H9 (cell line): ENCODE results near the gene HRC. TPM values are rescaled to one million over a fixed set of nuclear protein-coding genes. Genes with fewer than 3 reads are reported as not detected.

Source experiments
- DNase-seq: peaks from one replicate; pipeline ENCODE4 v3.0.0-alpha.2; 2017
- H2AFZ ChIP-seq: one replicate; pipeline ENCODE4 v1.6.1; 2013; ENCODE audit warnings: mild to moderate bottlenecking, low read length, control low read depth, moderate library complexity
- H2AK5ac ChIP-seq: 2 replicates; pipeline ENCODE4 v1.6.1; 2013; ENCODE audit warnings: low read length, control low read depth, mixed read lengths; ENCODE audit not compliant: insufficient read length
- H2BK120ac ChIP-seq: one replicate; pipeline ENCODE4 v1.6.1; 2013; ENCODE audit warnings: low read depth, mild to moderate bottlenecking, low read length, control low read depth, inconsistent platforms; ENCODE audit not compliant: poor library complexity, severe bottlenecking
- H2BK12ac ChIP-seq: 2 replicates; pipeline ENCODE4 v1.6.1; 2013; ENCODE audit warnings: low read length, control low read depth, mixed read lengths, low read depth; ENCODE audit not compliant: insufficient read length
- H2BK15ac ChIP-seq: 2 replicates; pipeline ENCODE4 v1.6.1; 2013; ENCODE audit warnings: low read depth, low read length, control low read depth
- H2BK20ac ChIP-seq: one replicate; pipeline ENCODE4 v1.6.1; 2013; ENCODE audit warnings: low read depth, mild to moderate bottlenecking, low read length, control low read depth, inconsistent platforms; ENCODE audit not compliant: poor library complexity, severe bottlenecking
- H2BK5ac ChIP-seq: 2 replicates; pipeline ENCODE4 v1.6.1; 2013; ENCODE audit warnings: low read length, control low read depth, mixed read lengths; ENCODE audit not compliant: insufficient read length
- H3K14ac ChIP-seq: 2 replicates; pipeline ENCODE4 v1.6.1; 2013; ENCODE audit warnings: low read length, control low read depth; ENCODE audit not compliant: insufficient read depth
- H3K18ac ChIP-seq: 2 replicates; pipeline ENCODE4 v1.6.1; 2013; ENCODE audit warnings: low read depth, mild to moderate bottlenecking, mixed read lengths, low read length, control low read depth; ENCODE audit not compliant: insufficient read length
- H3K23ac ChIP-seq: 2 replicates; pipeline ENCODE4 v1.6.1; 2013; ENCODE audit warnings: low read length, control low read depth, mixed read lengths, low read depth; ENCODE audit not compliant: insufficient read length
- H3K23me2 ChIP-seq: 2 replicates; pipeline ENCODE4 v1.6.1; 2013; ENCODE audit warnings: low read depth, mild to moderate bottlenecking, mixed read lengths, low read length, control low read depth; ENCODE audit not compliant: insufficient read length, poor library complexity, severe bottlenecking
- H3K27ac ChIP-seq: 2 replicates; pipeline ENCODE4 v1.5.1; 2013; ENCODE audit warnings: low read length, control low read depth, mixed read lengths, low read depth; ENCODE audit not compliant: insufficient read length
- H3K27me3 ChIP-seq: 2 replicates; pipeline ENCODE4 v1.6.1; 2013; ENCODE audit warnings: low read length, control low read depth, inconsistent platforms; ENCODE audit not compliant: insufficient read depth
- H3K4ac ChIP-seq: 2 replicates; pipeline ENCODE4 v1.6.1; 2013; ENCODE audit warnings: low read depth, mild to moderate bottlenecking, control low read depth, inconsistent platforms, low read length, moderate library complexity
- H3K4me1 ChIP-seq: 2 replicates; pipeline ENCODE4 v1.6.1; 2013; ENCODE audit warnings: low read length, control low read depth, inconsistent platforms; ENCODE audit not compliant: insufficient read depth
- H3K4me2 ChIP-seq: 2 replicates; pipeline ENCODE4 v1.6.1; 2013; ENCODE audit warnings: low read length, control low read depth, mixed read lengths; ENCODE audit not compliant: insufficient read length, insufficient read depth
- H3K56ac ChIP-seq: 2 replicates; pipeline ENCODE4 v1.6.1; 2013; ENCODE audit warnings: low read depth, mild to moderate bottlenecking, mixed read lengths, low read length, control low read depth; ENCODE audit not compliant: insufficient read length
- H3K79me1 ChIP-seq: 2 replicates; pipeline ENCODE4 v1.6.1; 2013; ENCODE audit warnings: low read depth, mild to moderate bottlenecking, moderate library complexity, low read length, control low read depth, inconsistent platforms; ENCODE audit not compliant: insufficient read depth, poor library complexity, severe bottlenecking
- H3K79me2 ChIP-seq: 2 replicates; pipeline ENCODE4 v1.6.1; 2013; ENCODE audit warnings: low read length, control low read depth, inconsistent platforms; ENCODE audit not compliant: insufficient read depth
- H3K9ac ChIP-seq: 2 replicates; pipeline ENCODE4 v1.6.1; 2013; ENCODE audit warnings: low read length, control low read depth, mixed read lengths; ENCODE audit not compliant: insufficient read length; ENCODE audit errors: extremely low read depth
- H3K9me3 ChIP-seq: one replicate; pipeline ENCODE4 v1.6.1; 2013; ENCODE audit warnings: low read depth, low read length, inconsistent platforms; ENCODE audit not compliant: control insufficient read depth
- H3T11ph ChIP-seq: one replicate; pipeline ENCODE4 v1.6.1; 2013; ENCODE audit warnings: mild to moderate bottlenecking, low read length, control low read depth, inconsistent platforms
- H4K20me1 ChIP-seq: one replicate; pipeline ENCODE4 v1.6.1; 2013; ENCODE audit not compliant: control insufficient read depth, insufficient read length, insufficient read depth
- H4K5ac ChIP-seq: 2 replicates; pipeline ENCODE4 v1.6.1; 2013; ENCODE audit warnings: low read depth, mild to moderate bottlenecking, mixed read lengths, low read length, control low read depth; ENCODE audit not compliant: insufficient read length
- H4K8ac ChIP-seq: replicated peaks from 2 replicates; pipeline ENCODE4 v1.6.1; 2013; ENCODE audit warnings: low read length, control low read depth, mixed read lengths, low read depth; ENCODE audit not compliant: insufficient read length
- H4K91ac ChIP-seq: 2 replicates; pipeline ENCODE4 v1.6.1; 2013; ENCODE audit warnings: low read depth, mild to moderate bottlenecking, moderate library complexity, mixed read lengths, low read length, control low read depth; ENCODE audit not compliant: insufficient read length
- H3K27ac Mint-ChIP-seq, 3 experiments: 2 replicates in 2 of 3; 3 replicates in 1 of 3; pipeline ENCODE4 v1.8.0; 2020 to 2021; ENCODE audit warnings: mixed read lengths in 3 of 3, mild to moderate bottlenecking in 1 of 3, moderate library complexity in 1 of 3
- H3K27me3 Mint-ChIP-seq: 2 replicates; pipeline ENCODE4 v1.8.0; 2021; ENCODE audit warnings: low read depth, mild to moderate bottlenecking, moderate library complexity, mixed read lengths
- H3K36me3 Mint-ChIP-seq, 3 experiments: 2 replicates in 2 of 3; 3 replicates in 1 of 3; pipeline ENCODE4 v1.8.0; 2020 to 2021; ENCODE audit warnings: low read depth in 3 of 3, mixed read lengths in 3 of 3; ENCODE audit not compliant: insufficient read depth in 1 of 3
- H3K4me1 Mint-ChIP-seq, 2 experiments: 2 replicates each; pipeline ENCODE4 v1.8.0; 2020; ENCODE audit warnings: mixed read lengths in 2 of 2
- H3K4me3 Mint-ChIP-seq, 2 experiments: 2 replicates in 1 of 2; 3 replicates in 1 of 2; pipeline ENCODE4 v1.8.0; 2020 to 2021; ENCODE audit warnings: mild to moderate bottlenecking in 2 of 2, mixed read lengths in 2 of 2, moderate library complexity in 1 of 2
- H3K9me3 Mint-ChIP-seq, 2 experiments: 2 replicates in 1 of 2; 3 replicates in 1 of 2; pipeline ENCODE4 v1.8.0; 2020; ENCODE audit warnings: mild to moderate bottlenecking in 2 of 2, mixed read lengths in 2 of 2, moderate library complexity in 1 of 2
- CTCF ChIP-seq: fragments of 200-600 bp; sonication (generic); conservative IDR thresholded peaks from 3 replicates; pipeline ENCODE4 v1.8.0; 2021; ENCODE audit warnings: antibody characterized with exemption, mild to moderate bottlenecking
- WGBS: extraction: QIAGEN DNeasy Blood & Tissue Kit; methylation state at CpG from one replicate; pipeline ENCODE4 v1.1.7; 2013; ENCODE audit warnings: missing lambda C conversion rate, low lambda C conversion rate, mixed read lengths; ENCODE audit not compliant: insufficient read length; ENCODE audit errors: extremely low coverage; 5-methylcytosine and 5-hydroxymethylcytosine counted together
- total RNA-seq: library from RNA; stranded (reverse); gene quantifications from 2 replicates; pipeline ENCODE4 v1.2.1, GENCODE V29; 2021

HRC gene
- total RNA-seq, 1 experiment from 2014 or later = 1.8 TPM

GRCh38 chr19:49111218-49111998, 43.8 kb downstream of the HRC start:
- H3K27ac Mint-ChIP-seq = 0 out of 7 replicates have a peak overlapping the region, but pooled peaks of 1 of the 3 experiments have one; percentile 44
- peaks cover 23 to 29% (median 29%) of the 10 kb centered on the region in 3 experiments for H3K36me3 Mint-ChIP-seq
- Histone ChIP-seq H2BK20ac (no peak overlapping the region), H3K79me1 (no peaks in the 10 kb centered on the region), H2BK5ac (no peak overlapping the region), H3K4me1 (no peaks in the 10 kb centered on the region), H3K56ac (no peak overlapping the region), H2BK12ac (no peak overlapping the region), H3K23me2 (no peaks in the 10 kb centered on the region), H3T11ph (no peak overlapping the region), H3K9me3 (no peaks in the 10 kb centered on the region), H3K79me2 (no peaks in the 10 kb centered on the region), H4K20me1 (no peaks in the 10 kb centered on the region), H2BK15ac (no peak overlapping the region), H3K18ac (no peak overlapping the region), H2BK120ac (no peak overlapping the region), H3K27me3 (no peaks in the 10 kb centered on the region), H4K91ac (no peak overlapping the region), H4K5ac (no peak overlapping the region), H3K14ac (no peak overlapping the region), H3K27ac (no peak overlapping the region), H3K4me2 (no peak overlapping the region), H2AK5ac (no peak overlapping the region), H3K23ac (no peak overlapping the region), H3K9ac (no peak overlapping the region), H4K8ac (no peak overlapping the region), H2AFZ (no peak overlapping the region), H3K4ac (no peak overlapping the region)
- no peak for TF ChIP-seq CTCF
- no CpG with 5 or more reads among the region's 11 CpGs for WGBS
- peaks cover 8% of the 10 kb centered on the region for H3K27me3 Mint-ChIP-seq
- H3K9me3 Mint-ChIP-seq = peaks cover 0 to 2% of the 10 kb centered on the region in 2 experiments; a peak in 2 of 5 replicates
- H3K4me1 Mint-ChIP-seq = peaks cover 17 to 33% of the 10 kb centered on the region in 2 experiments
- no peak for DNase-seq
- H3K4me3 Mint-ChIP-seq = no peak overlapping the region
